HCT116 (cell line): ENCODE data around the gene GLTP. TPM values are rescaled to one million over a fixed set of nuclear protein-coding genes. Genes with fewer than 3 reads are reported as not detected.

Source experiments
- ATAC-seq: fragments of 200-7000 bp; cut with Tn5 transposase; 2 replicates; pipeline ENCODE4 v1.9.1; 2020; ENCODE audit warnings: mild to moderate bottlenecking, moderate library complexity
- BruUV-seq: library from RNA; stranded (reverse); fragments of 400-500 nt; replicated peaks from 2 replicates; lab custom pipeline; 2021; lab: Mats Ljungman, UMichigan
- CTCF ChIA-PET: fragments of 300-600 bp; sonication (Branson Sonifier 250); formaldehyde crosslinking; loops from one replicate; lab custom pipeline; 2021; ENCODE audit warnings: antibody characterized with exemption; lab: Charles Lee
- POLR2A ChIA-PET: fragments of 300-600, 350-600 bp; sonication (Branson Sonifier 250); formaldehyde crosslinking; loops from one replicate; lab custom pipeline; 2021; ENCODE audit warnings: antibody characterized with exemption; lab: Charles Lee
- RAD21 ChIA-PET, 2 experiments: fragments of 300-600 bp; sonication (Branson Sonifier 250); formaldehyde crosslinking; loops; one replicate each; lab custom pipeline; 2023; ENCODE audit warnings: low total read pairs in 2 of 2; ENCODE audit not compliant: uncharacterized antibody in 2 of 2, unreplicated experiment in 2 of 2, low non-redundant PET in 1 of 2; lab: Charles Lee
- DNase-seq: peaks from one replicate; pipeline ENCODE4 v3.0.0-alpha.2; 2010; ENCODE audit warnings: low read depth, low spot score
- H2AFZ ChIP-seq: fragments of 200-600 bp; shearing (Covaris generic), sonication (generic); 2 replicates; pipeline ENCODE4 v1.6.1; 2017; ENCODE audit warnings: low read depth, mixed run types, mixed read lengths, antibody characterized with exemption, low read length; ENCODE audit not compliant: poor library complexity, severe bottlenecking
- H3K27ac ChIP-seq: 2 replicates; pipeline ENCODE4 v1.5.1; 2012; ENCODE audit warnings: low read depth, low read length
- H3K27me3 ChIP-seq: fragments of 200-600 bp; sonication (generic); 2 replicates; pipeline ENCODE4 v1.6.1; 2016; ENCODE audit warnings: mixed run types, low read length, mixed read lengths; ENCODE audit not compliant: insufficient read depth
- H3K36me3 ChIP-seq, 2 experiments: fragments of 200-500 bp in 1 of 2; fragments of 200-600 bp in 1 of 2; sonication (Bioruptor generic) in 1 of 2; sonication (generic) in 1 of 2; 2 replicates each; pipeline versions ENCODE4 v1.5.1 to v1.6.1; 2014 to 2016; ENCODE audit warnings: low read length in 2 of 2, inconsistent platforms in 1 of 2, mixed read lengths in 1 of 2, mixed run types in 1 of 2; ENCODE audit not compliant: insufficient read depth in 2 of 2, control insufficient read depth in 1 of 2
- H3K4me1 ChIP-seq, 2 experiments: fragments of 200-600 bp in 1 of 2; sonication (generic) in 1 of 2; 2 replicates each; pipeline versions ENCODE4 v1.5.1 to v1.6.1; 2012 to 2017; ENCODE audit warnings: low read length in 2 of 2, inconsistent platforms in 1 of 2, mild to moderate bottlenecking in 1 of 2, mixed read lengths in 1 of 2, mixed run types in 1 of 2, moderate library complexity in 1 of 2; ENCODE audit not compliant: insufficient read depth in 2 of 2, control insufficient read depth in 1 of 2
- H3K4me2 ChIP-seq: fragments of 200-600 bp; sonication (generic); 2 replicates; pipeline ENCODE4 v1.6.1; 2017; ENCODE audit warnings: mixed run types, low read length, mixed read lengths
- H3K4me3 ChIP-seq, 2 experiments: fragments of 200-600 bp in 1 of 2; sonication (generic) in 1 of 2; replicated peaks in 1 of 2; 2 replicates each; pipeline ENCODE4 v1.5.1; 2011 to 2016; ENCODE audit warnings: low read length in 2 of 2, control low read depth in 1 of 2, low read depth in 1 of 2, mild to moderate bottlenecking in 1 of 2, mixed read lengths in 1 of 2, mixed run types in 1 of 2
- H3K79me2 ChIP-seq: fragments of 200-600 bp; sonication (generic); 2 replicates; pipeline ENCODE4 v1.6.1; 2017; ENCODE audit warnings: mild to moderate bottlenecking, mixed run types, low read length, moderate library complexity, mixed read lengths; ENCODE audit not compliant: insufficient read depth
- H3K9ac ChIP-seq: fragments of 200-600 bp; sonication (generic); 2 replicates; pipeline ENCODE4 v1.6.1; 2016; ENCODE audit warnings: low read length, mixed read lengths
- H3K9me2 ChIP-seq: fragments of 200-600 bp; sonication (generic), shearing (Covaris generic); 2 replicates; pipeline ENCODE4 v1.6.1; 2017; ENCODE audit warnings: mixed run types, mild to moderate bottlenecking, moderate library complexity; ENCODE audit not compliant: insufficient read depth
- H3K9me3 ChIP-seq, 2 experiments: fragments of 200-500 bp in 1 of 2; fragments of 200-600 bp in 1 of 2; sonication (Bioruptor generic) in 1 of 2; sonication (generic) in 1 of 2; 2 replicates each; pipeline ENCODE4 v1.6.1; 2014 to 2017; ENCODE audit warnings: low read length in 2 of 2, mixed read lengths in 2 of 2, inconsistent platforms in 1 of 2, low read depth in 1 of 2, mild to moderate bottlenecking in 1 of 2, mixed run types in 1 of 2, moderate library complexity in 1 of 2; ENCODE audit not compliant: control insufficient read depth in 1 of 2, insufficient read depth in 1 of 2
- H4K20me1 ChIP-seq: fragments of 200-600 bp; sonication (generic), shearing (Covaris generic); 2 replicates; pipeline ENCODE4 v1.6.1; 2017; ENCODE audit warnings: mixed run types, mild to moderate bottlenecking, moderate library complexity; ENCODE audit not compliant: insufficient read depth
- ATF3 ChIP-seq: IDR thresholded peaks from 2 replicates; pipeline ENCODE4 v1.6.1; 2012
- CBX3 ChIP-seq: IDR thresholded peaks from 2 replicates; pipeline ENCODE4 v1.6.1; 2012; ENCODE audit warnings: low read depth
- CEBPB ChIP-seq: IDR thresholded peaks from 2 replicates; pipeline ENCODE4 v1.6.1; 2012; ENCODE audit warnings: low read depth
- CTCF ChIP-seq, 3 experiments: fragments of 200-600 bp in 1 of 3; sonication (generic) in 1 of 3; IDR thresholded peaks in 2 of 3; conservative IDR thresholded peaks in 1 of 3; 2 replicates each; pipeline ENCODE4 v1.5.1; 2012 to 2017; ENCODE audit warnings: low read depth in 2 of 3, low read length in 2 of 3, antibody characterized with exemption in 1 of 3, borderline replicate concordance in 1 of 3, control low read depth in 1 of 3, mild to moderate bottlenecking in 1 of 3, mixed read lengths in 1 of 3, mixed run types in 1 of 3, moderate library complexity in 1 of 3; ENCODE audit not compliant: insufficient read depth in 1 of 3
- EGR1 ChIP-seq: IDR thresholded peaks from 2 replicates; pipeline ENCODE4 v1.6.1; 2012; ENCODE audit warnings: low read depth
- EZH2 ChIP-seq: fragments of 200-600 bp; sonication (generic); IDR thresholded peaks from 2 replicates; pipeline ENCODE4 v1.6.1; 2017; ENCODE audit warnings: antibody characterized with exemption, mixed run types
- JUND ChIP-seq: IDR thresholded peaks from 2 replicates; pipeline ENCODE4 v1.6.1; 2012
- POLR2AphosphoS5 ChIP-seq: IDR thresholded peaks from 2 replicates; pipeline ENCODE4 v1.6.1; 2011; ENCODE audit warnings: mild to moderate bottlenecking, low read depth, low read length, moderate library complexity
- SIN3A ChIP-seq: IDR thresholded peaks from 2 replicates; pipeline ENCODE4 v1.6.1; 2012; ENCODE audit warnings: low read depth
- SP1 ChIP-seq: IDR thresholded peaks from 2 replicates; pipeline ENCODE4 v1.6.1; 2012; ENCODE audit warnings: low read depth
- SRF ChIP-seq: IDR thresholded peaks from 2 replicates; pipeline ENCODE4 v1.6.1; 2012; ENCODE audit warnings: low read depth
- TCF7L2 ChIP-seq: IDR thresholded peaks from 2 replicates; pipeline ENCODE4 v1.7.0; 2011; ENCODE audit warnings: borderline replicate concordance, inconsistent platforms; ENCODE audit not compliant: insufficient read depth, insufficient read length; ENCODE audit errors: extremely low read depth
- ZNF274 ChIP-seq: fragments of 200-500 bp; sonication (Bioruptor generic); IDR thresholded peaks from 2 replicates; pipeline ENCODE4 v1.6.1; 2014; ENCODE audit warnings: mild to moderate bottlenecking, low read depth, low read length, inconsistent platforms
- intact Hi-C: fragments of 100-400 bp; cut with micrococcal nuclease; formaldehyde crosslinking; loops from 2 replicates; pipeline ENCODE4 v1.10.0; 2022
- total RNA-seq: library from RNA; stranded (reverse); gene quantifications from one replicate; pipeline ENCODE4 v1.2.1, GENCODE V29; 2021; ENCODE audit not compliant: unreplicated experiment
- TF ChIP-seq, protein P1 (sequence below): IDR thresholded peaks from 2 replicates; pipeline ENCODE4 v1.6.1; 2012

GLTP gene
- total RNA-seq, 1 experiment from 2014 or later, result 26.6 TPM

- intact Hi-C loops, result no loop called here
- peak; percentile 60 for DNase-seq
- no TSS peak for BruUV-seq
- ChIA-PET CTCF (interaction anchor here (1.4 kb wide), 1 partner anchor 13 kb away, joined by 3 read pairs; no protein-coding TSS in a partner anchor), RAD21 (no interaction called here)
- Histone ChIP-seq H3K9me2 (no peaks in the 10 kb centered on the region), H3K4me1 (peaks cover 14 to 48% of the 10 kb centered on the region in 2 experiments; a peak in 3 of 4 replicates), H3K4me2 (peak overlapping the region; percentile 54), H3K9ac (no peak overlapping the region), H3K27me3 (no peaks in the 10 kb centered on the region), H3K79me2 (no peaks in the 10 kb centered on the region), H3K4me3 (no peak overlapping the region)
- TF ChIP-seq, protein P1, sequence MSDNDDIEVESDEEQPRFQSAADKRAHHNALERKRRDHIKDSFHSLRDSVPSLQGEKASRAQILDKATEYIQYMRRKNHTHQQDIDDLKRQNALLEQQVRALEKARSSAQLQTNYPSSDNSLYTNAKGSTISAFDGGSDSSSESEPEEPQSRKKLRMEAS, result no peak; the same call in 1 of the 2 replicates
- TF ChIP-seq TCF7L2, result peak; percentile 93
- no peak for TF ChIP-seq ATF3
- TF ChIP-seq SIN3A, result no peak
- no peak for TF ChIP-seq CBX3
- no peak for TF ChIP-seq SRF
- TF ChIP-seq SP1, result peak; percentile 52; the same call in 1 of the 2 replicates
- TF ChIP-seq EGR1, result no peak
- TF ChIP-seq EZH2, result no peak
- TF ChIP-seq, all 23 proteins: peak for 2
- Histone ChIP-seq H3K9me3 (no peaks in the 10 kb centered on the region), H3K36me3 (no peaks in the 10 kb centered on the region), H4K20me1 (no peaks in the 10 kb centered on the region), H3K27ac (no peak overlapping the region), H2AFZ (no peak overlapping the region)
- peak; percentile 64 for ATAC-seq
- POLR2A ChIA-PET, result no interaction called here
These were observed 39.9 kb downstream of the GLTP start for GRCh38 chr12:109840305-109841074.

GRCh38 chr12:109839444-109839843 lies 40.9 kb downstream of the GLTP start:
- Histone ChIP-seq H2AFZ (no peak overlapping the region), H3K36me3 (no peaks in the 10 kb centered on the region), H3K4me1 (peaks cover 14 to 42% of the 10 kb centered on the region in 2 experiments; a peak in 3 of 4 replicates), H4K20me1 (no peaks in the 10 kb centered on the region), H3K9me3 (no peaks in the 10 kb centered on the region), H3K9me2 (no peaks in the 10 kb centered on the region), H3K4me3 (no peak overlapping the region), H3K4me2 (no peak overlapping the region), H3K27me3 (no peaks in the 10 kb centered on the region), H3K27ac (no peak overlapping the region), H3K79me2 (no peaks in the 10 kb centered on the region), H3K9ac (no peak overlapping the region)
- RAD21 ChIA-PET, result no interaction called here
- BruUV-seq, result no TSS peak
- DNase-seq (no peak), ATAC-seq (no peak)
- intact Hi-C loops, result no loop called here
- POLR2A ChIA-PET, result no interaction called here
- CTCF ChIA-PET, result no interaction called here
- TF ChIP-seq, protein P1, result no peak
- TF ChIP-seq ATF3 (no peak), JUND (no peak), ZNF274 (no peak), CTCF (IDR thresholded peaks at IDR 0.05 in 2 of 3, conservative IDR thresholded peaks at IDR 0.05 in 1 of 3; ENCODE audit: borderline replicate concordance in 1 of 3, insufficient read depth in 1 of 3, low read depth in 2 of 3, low read length in 2 of 3) (no peak), CEBPB (no peak), POLR2AphosphoS5 (no peak)
